ENCODE results near the gene TSPAN11. TPM values are rescaled to one million over a fixed set of nuclear protein-coding genes. Genes with fewer than 3 reads are reported as not detected.

The TSPAN11 gene
- total RNA-seq, 1 experiment from 2014 or later = 4.6 TPM

DNA sequence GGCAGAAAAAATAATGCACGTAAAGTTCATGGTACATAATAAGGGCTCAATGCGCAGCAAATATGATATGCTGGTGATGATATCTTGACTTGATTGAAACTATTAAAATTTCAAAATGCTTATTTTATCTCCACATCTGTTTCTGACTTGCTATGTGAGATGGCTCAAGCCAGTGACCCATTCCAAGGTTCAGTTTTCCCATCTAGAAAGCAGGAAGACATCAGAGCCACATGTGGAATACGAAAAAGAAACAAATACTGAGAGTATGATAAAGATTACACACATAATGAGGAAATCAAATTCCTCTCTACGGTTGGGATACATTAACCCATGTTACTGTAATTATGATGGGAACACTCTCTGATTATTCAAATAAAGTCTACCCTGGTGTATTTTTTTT is 24.0 kb upstream of the TSPAN11 start:
- no peaks in the 10 kb centered on the region for H3K36me3 Mint-ChIP-seq
- TF ChIP-seq NFYB (CRISPR knock-in tag; conservative IDR thresholded peaks at IDR 0.05; ENCODE audit: low read depth) = no peak
- TF ChIP-seq SP1 (CRISPR knock-in tag; conservative IDR thresholded peaks at IDR 0.05) = no peak
- TF ChIP-seq, protein P1, sequence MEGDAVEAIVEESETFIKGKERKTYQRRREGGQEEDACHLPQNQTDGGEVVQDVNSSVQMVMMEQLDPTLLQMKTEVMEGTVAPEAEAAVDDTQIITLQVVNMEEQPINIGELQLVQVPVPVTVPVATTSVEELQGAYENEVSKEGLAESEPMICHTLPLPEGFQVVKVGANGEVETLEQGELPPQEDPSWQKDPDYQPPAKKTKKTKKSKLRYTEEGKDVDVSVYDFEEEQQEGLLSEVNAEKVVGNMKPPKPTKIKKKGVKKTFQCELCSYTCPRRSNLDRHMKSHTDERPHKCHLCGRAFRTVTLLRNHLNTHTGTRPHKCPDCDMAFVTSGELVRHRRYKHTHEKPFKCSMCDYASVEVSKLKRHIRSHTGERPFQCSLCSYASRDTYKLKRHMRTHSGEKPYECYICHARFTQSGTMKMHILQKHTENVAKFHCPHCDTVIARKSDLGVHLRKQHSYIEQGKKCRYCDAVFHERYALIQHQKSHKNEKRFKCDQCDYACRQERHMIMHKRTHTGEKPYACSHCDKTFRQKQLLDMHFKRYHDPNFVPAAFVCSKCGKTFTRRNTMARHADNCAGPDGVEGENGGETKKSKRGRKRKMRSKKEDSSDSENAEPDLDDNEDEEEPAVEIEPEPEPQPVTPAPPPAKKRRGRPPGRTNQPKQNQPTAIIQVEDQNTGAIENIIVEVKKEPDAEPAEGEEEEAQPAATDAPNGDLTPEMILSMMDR (IDR thresholded peaks at IDR 0.05) = no peak
- TF ChIP-seq, protein P2, sequence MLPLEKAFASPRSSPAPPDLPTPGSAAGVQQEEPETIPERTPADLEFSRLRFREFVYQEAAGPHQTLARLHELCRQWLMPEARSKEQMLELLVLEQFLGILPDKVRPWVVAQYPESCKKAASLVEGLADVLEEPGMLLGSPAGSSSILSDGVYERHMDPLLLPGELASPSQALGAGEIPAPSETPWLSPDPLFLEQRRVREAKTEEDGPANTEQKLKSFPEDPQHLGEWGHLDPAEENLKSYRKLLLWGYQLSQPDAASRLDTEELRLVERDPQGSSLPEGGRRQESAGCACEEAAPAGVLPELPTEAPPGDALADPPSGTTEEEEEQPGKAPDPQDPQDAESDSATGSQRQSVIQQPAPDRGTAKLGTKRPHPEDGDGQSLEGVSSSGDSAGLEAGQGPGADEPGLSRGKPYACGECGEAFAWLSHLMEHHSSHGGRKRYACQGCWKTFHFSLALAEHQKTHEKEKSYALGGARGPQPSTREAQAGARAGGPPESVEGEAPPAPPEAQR (CRISPR knock-in tag; IDR thresholded peaks at IDR 0.05) = no peak
- no peak for TF ChIP-seq JAZF1 (CRISPR knock-in tag; IDR thresholded peaks at IDR 0.05)
- TF ChIP-seq, protein P3, sequence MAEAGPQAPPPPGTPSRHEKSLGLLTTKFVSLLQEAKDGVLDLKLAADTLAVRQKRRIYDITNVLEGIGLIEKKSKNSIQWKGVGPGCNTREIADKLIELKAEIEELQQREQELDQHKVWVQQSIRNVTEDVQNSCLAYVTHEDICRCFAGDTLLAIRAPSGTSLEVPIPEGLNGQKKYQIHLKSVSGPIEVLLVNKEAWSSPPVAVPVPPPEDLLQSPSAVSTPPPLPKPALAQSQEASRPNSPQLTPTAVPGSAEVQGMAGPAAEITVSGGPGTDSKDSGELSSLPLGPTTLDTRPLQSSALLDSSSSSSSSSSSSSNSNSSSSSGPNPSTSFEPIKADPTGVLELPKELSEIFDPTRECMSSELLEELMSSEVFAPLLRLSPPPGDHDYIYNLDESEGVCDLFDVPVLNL (CRISPR knock-in tag; IDR thresholded peaks at IDR 0.05; ENCODE audit: borderline replicate concordance, low read depth) = no peak
- no peak for TF ChIP-seq IRF1 (CRISPR knock-in tag; IDR thresholded peaks at IDR 0.05)
- no peak for TF ChIP-seq ESRRA (CRISPR knock-in tag; IDR thresholded peaks at IDR 0.05; ENCODE audit: borderline replicate concordance)
- TF ChIP-seq EMX1 (CRISPR knock-in tag; IDR thresholded peaks at IDR 0.05) = no peak
- TF ChIP-seq, protein P4, sequence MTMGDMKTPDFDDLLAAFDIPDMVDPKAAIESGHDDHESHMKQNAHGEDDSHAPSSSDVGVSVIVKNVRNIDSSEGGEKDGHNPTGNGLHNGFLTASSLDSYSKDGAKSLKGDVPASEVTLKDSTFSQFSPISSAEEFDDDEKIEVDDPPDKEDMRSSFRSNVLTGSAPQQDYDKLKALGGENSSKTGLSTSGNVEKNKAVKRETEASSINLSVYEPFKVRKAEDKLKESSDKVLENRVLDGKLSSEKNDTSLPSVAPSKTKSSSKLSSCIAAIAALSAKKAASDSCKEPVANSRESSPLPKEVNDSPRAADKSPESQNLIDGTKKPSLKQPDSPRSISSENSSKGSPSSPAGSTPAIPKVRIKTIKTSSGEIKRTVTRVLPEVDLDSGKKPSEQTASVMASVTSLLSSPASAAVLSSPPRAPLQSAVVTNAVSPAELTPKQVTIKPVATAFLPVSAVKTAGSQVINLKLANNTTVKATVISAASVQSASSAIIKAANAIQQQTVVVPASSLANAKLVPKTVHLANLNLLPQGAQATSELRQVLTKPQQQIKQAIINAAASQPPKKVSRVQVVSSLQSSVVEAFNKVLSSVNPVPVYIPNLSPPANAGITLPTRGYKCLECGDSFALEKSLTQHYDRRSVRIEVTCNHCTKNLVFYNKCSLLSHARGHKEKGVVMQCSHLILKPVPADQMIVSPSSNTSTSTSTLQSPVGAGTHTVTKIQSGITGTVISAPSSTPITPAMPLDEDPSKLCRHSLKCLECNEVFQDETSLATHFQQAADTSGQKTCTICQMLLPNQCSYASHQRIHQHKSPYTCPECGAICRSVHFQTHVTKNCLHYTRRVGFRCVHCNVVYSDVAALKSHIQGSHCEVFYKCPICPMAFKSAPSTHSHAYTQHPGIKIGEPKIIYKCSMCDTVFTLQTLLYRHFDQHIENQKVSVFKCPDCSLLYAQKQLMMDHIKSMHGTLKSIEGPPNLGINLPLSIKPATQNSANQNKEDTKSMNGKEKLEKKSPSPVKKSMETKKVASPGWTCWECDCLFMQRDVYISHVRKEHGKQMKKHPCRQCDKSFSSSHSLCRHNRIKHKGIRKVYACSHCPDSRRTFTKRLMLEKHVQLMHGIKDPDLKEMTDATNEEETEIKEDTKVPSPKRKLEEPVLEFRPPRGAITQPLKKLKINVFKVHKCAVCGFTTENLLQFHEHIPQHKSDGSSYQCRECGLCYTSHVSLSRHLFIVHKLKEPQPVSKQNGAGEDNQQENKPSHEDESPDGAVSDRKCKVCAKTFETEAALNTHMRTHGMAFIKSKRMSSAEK (CRISPR knock-in tag; IDR thresholded peaks at IDR 0.05; ENCODE audit: borderline replicate concordance) = no peak
- no peak for TF ChIP-seq CREM (CRISPR knock-in tag; IDR thresholded peaks at IDR 0.05)
- TF ChIP-seq GTF2I (CRISPR knock-in tag; conservative IDR thresholded peaks at IDR 0.05) = no peak
- no peak for TF ChIP-seq RELA (CRISPR knock-in tag; IDR thresholded peaks at IDR 0.05; ENCODE audit: borderline replicate concordance)
- H3K4me3 Mint-ChIP-seq = no peak overlapping the region
- ATAC-seq (no peak), DNase-seq (ENCODE audit: low spot score) (no peak)
- H3K27me3 Mint-ChIP-seq (ENCODE audit: low read depth) = peaks cover 4% of the 10 kb centered on the region; the same call in 1 of the 2 replicates
- H3K4me1 Mint-ChIP-seq = no peaks in the 10 kb centered on the region
- CTCF ChIA-PET = no interaction called here
- H3K27ac Mint-ChIP-seq = no peak overlapping the region
- POLR2A ChIA-PET = no interaction called here
- no peaks in the 10 kb centered on the region for H3K9me3 Mint-ChIP-seq

GRCh38 chr12:30905463-30906009 is 21.0 kb upstream of the TSPAN11 start:
- Mint-ChIP-seq H3K27me3 (ENCODE audit: low read depth) (peaks cover 4% of the 10 kb centered on the region; the same call in 1 of the 2 replicates), H3K4me3 (no peak overlapping the region), H3K4me1 (peaks cover 24% of the 10 kb centered on the region), H3K9me3 (peaks cover 7% of the 10 kb centered on the region), H3K27ac (no peak overlapping the region), H3K36me3 (0 out of 2 replicates have a peak, but pooled peaks cover 5% of the 10 kb centered on the region)
- ChIA-PET POLR2A (no interaction called here), CTCF (no interaction called here)
- peak; percentile 91 for ATAC-seq
- DNase-seq (ENCODE audit: low spot score) = peak; percentile 27
- TF ChIP-seq NR1H2 (CRISPR knock-in tag; IDR thresholded peaks at IDR 0.05) = no peak
- TF ChIP-seq FOXP1 (CRISPR knock-in tag; IDR thresholded peaks at IDR 0.05; ENCODE audit: borderline replicate concordance) = no peak
- no peak for TF ChIP-seq ATF2 (CRISPR knock-in tag; IDR thresholded peaks at IDR 0.05; ENCODE audit: borderline replicate concordance, low read depth)
- no peak for TF ChIP-seq JAZF1 (CRISPR knock-in tag; IDR thresholded peaks at IDR 0.05)
- TF ChIP-seq E2F5 (CRISPR knock-in tag; IDR thresholded peaks at IDR 0.05) = no peak
- TF ChIP-seq AFF4 (CRISPR knock-in tag; IDR thresholded peaks at IDR 0.05; ENCODE audit: borderline replicate concordance) = no peak
